Right lobe of liver (tissue), 4 donors: ENCODE data around the gene ASPHD1.

Experiments used
- POLR2A ChIP-seq: fragments of 450-650 bp; IDR thresholded peaks from one replicate; pipeline ENCODE4 v1.6.1; 2017; ENCODE audit warnings: antibody characterized with exemption, mild to moderate bottlenecking
- TF ChIP-seq, protein P1 (sequence below), 4 donors: fragments of 200-600 bp in 3 of 4; fragments of 450-650 bp in 1 of 4; IDR thresholded peaks; one replicate each; pipeline versions ENCODE4 v1.5.1 to v1.8.0; 2016 to 2022; ENCODE audit warnings: antibody characterized with exemption in 4 of 4, mild to moderate bottlenecking in 2 of 4
- donor health status: DM: no; HTN: no; CAD: no.
- donor health status: DM: no; HTN: no; CAD: no.
- donor health status: DM: no; HTN: yes; CAD: no.

DNA sequence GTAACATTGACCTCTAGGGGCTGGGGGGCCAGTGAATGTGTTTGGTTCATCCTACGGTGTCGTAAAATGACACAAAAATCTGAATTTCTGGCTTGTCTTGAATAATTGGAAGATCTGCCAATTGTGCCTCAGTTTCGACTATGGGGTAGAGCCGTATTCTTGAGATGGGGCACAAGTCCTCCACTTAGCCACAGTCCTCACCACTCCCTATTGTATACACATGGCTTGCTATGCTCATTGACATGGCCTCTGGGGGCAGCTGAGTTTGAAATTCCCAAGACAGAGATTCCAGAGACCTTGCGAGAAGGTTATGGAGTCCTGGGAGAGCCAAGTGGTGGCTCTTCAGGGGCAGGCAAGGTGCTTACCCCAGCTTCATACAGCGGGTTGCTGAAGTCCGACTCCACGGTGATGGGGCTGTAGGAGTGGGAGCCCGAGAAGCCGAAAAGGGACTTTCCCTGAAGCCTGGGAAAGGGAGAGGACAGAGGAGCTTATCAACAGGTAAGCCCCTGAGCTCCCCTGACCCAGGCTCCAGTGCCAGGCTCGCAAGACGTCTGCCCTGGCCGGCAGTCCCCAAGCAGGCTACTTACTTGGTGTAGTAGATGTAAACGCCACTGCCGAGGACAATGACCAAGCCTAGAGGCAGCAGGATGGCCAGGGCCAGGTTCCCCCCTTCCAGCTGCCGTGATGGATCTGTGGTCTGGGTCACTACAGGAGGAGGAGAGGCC lies 28.3 kb upstream of the ASPHD1 start:
- TF ChIP-seq, protein P1, sequence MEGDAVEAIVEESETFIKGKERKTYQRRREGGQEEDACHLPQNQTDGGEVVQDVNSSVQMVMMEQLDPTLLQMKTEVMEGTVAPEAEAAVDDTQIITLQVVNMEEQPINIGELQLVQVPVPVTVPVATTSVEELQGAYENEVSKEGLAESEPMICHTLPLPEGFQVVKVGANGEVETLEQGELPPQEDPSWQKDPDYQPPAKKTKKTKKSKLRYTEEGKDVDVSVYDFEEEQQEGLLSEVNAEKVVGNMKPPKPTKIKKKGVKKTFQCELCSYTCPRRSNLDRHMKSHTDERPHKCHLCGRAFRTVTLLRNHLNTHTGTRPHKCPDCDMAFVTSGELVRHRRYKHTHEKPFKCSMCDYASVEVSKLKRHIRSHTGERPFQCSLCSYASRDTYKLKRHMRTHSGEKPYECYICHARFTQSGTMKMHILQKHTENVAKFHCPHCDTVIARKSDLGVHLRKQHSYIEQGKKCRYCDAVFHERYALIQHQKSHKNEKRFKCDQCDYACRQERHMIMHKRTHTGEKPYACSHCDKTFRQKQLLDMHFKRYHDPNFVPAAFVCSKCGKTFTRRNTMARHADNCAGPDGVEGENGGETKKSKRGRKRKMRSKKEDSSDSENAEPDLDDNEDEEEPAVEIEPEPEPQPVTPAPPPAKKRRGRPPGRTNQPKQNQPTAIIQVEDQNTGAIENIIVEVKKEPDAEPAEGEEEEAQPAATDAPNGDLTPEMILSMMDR (IDR thresholded peaks at IDR 0.05): no peak
- TF ChIP-seq POLR2A: no peak
